Tibial artery (tissue), 4 donors: ENCODE data around the gene CDH4.

Experiments
- DNase-seq, 2 donors: peaks; one replicate each; pipeline ENCODE4 v3.0.0-alpha.2; 2019
- H3K27ac ChIP-seq, 2 donors: fragments of 200-600 bp; sonication (generic) in 1 of 2; 1 replicate in 1 of 2; 2 replicates in 1 of 2; pipeline ENCODE4 v1.5.1; 2018 to 2019; ENCODE audit warnings: mild to moderate bottlenecking in 1 of 2
- H3K27me3 ChIP-seq, 2 donors: fragments of 200-600 bp; sonication (generic) in 1 of 2; one replicate each; pipeline versions ENCODE4 v1.5.1 to v1.6.0; 2016 to 2019
- H3K36me3 ChIP-seq, 3 donors: fragments of 200-600 bp; sonication (generic) in 2 of 3; one replicate each; pipeline ENCODE4 v1.5.1; 2016 to 2019; ENCODE audit warnings: mild to moderate bottlenecking in 2 of 3
- H3K4me1 ChIP-seq, 4 donors: fragments of 200-600 bp; sonication (generic) in 2 of 4; 1 replicate in 3 of 4; 2 replicates in 1 of 4; pipeline ENCODE4 v1.5.1; 2016 to 2019
- H3K4me3 ChIP-seq, 2 donors: fragments of 200-600 bp; sonication (generic) in 1 of 2; 1 replicate in 1 of 2; 2 replicates in 1 of 2; pipeline ENCODE4 v1.5.1; 2018 to 2019; ENCODE audit warnings: mild to moderate bottlenecking in 2 of 2
- H3K9me3 ChIP-seq, 3 donors: fragments of 200-600 bp; sonication (generic) in 1 of 3; one replicate each; pipeline ENCODE4 v1.5.1; 2016 to 2019
- CTCF ChIP-seq, 2 experiments: fragments of 200-600 bp in 1 of 2; fragments of 450-650 bp in 1 of 2; IDR thresholded peaks; one replicate each; pipeline ENCODE4 v1.5.1; 2017 to 2019; ENCODE audit warnings: antibody characterized with exemption in 2 of 2, mild to moderate bottlenecking in 1 of 2, moderate library complexity in 1 of 2
- intact Hi-C: fragments of 100-400 bp; cut with DNase I; formaldehyde crosslinking; loops from one replicate; pipeline ENCODE4 v1.15.0; 2023; ENCODE audit warnings: low total_unique reads

Gene CDH4

GRCh38 chr20:61835791-61836350 lies 583.8 kb downstream of the CDH4 start:
- Histone ChIP-seq H3K9me3 (no peaks in the 10 kb centered on the region), H3K27ac (no peak overlapping the region), H3K4me3 (no peak overlapping the region), H3K4me1 (no peaks in the 10 kb centered on the region), H3K27me3 (peaks cover 0 to 31% of the 10 kb centered on the region in 2 donors), H3K36me3 (no peaks in the 10 kb centered on the region)
- DNase-seq = no peak
- no peak for TF ChIP-seq CTCF (IDR thresholded peaks at IDR 0.05)
- intact Hi-C loops = no loop called here

- Histone ChIP-seq H3K27me3 (peaks cover 0 to 17% of the 10 kb centered on the region in 2 donors), H3K4me1 (no peaks in the 10 kb centered on the region), H3K27ac (no peak overlapping the region), H3K4me3 (no peak overlapping the region), H3K36me3 (no peaks in the 10 kb centered on the region), H3K9me3 (no peaks in the 10 kb centered on the region)
- no peak for TF ChIP-seq CTCF (IDR thresholded peaks at IDR 0.05)
- intact Hi-C loops = no loop called here
- DNase-seq = no peak
These were observed 585.1 kb downstream of the CDH4 start for GRCh38 chr20:61837200-61837599.

- DNase-seq = no peak
- no peak overlapping the region for H3K4me3 ChIP-seq
- H3K27ac ChIP-seq = no peak overlapping the region
- no peak for TF ChIP-seq CTCF (IDR thresholded peaks at IDR 0.05)
- no peaks in the 10 kb centered on the region for H3K36me3 ChIP-seq
- H3K27me3 ChIP-seq = peaks cover 0 to 1% of the 10 kb centered on the region in 2 donors
- no peaks in the 10 kb centered on the region for H3K9me3 ChIP-seq
- H3K4me1 ChIP-seq = no peaks in the 10 kb centered on the region
- intact Hi-C loops = no loop called here
These were observed 587.3 kb downstream of the CDH4 start for GRCh38 chr20:61839223-61839911.

GRCh38 chr20:61839912-61840778 lies 588.1 kb downstream of the CDH4 start:
- DNase-seq = no peak
- no peak for TF ChIP-seq CTCF (IDR thresholded peaks at IDR 0.05)

GRCh38 chr20:61840779-61841455 lies 588.9 kb downstream of the CDH4 start:
- TF ChIP-seq CTCF (IDR thresholded peaks at IDR 0.05) = no peak
- intact Hi-C loops = no loop called here
- no peaks in the 10 kb centered on the region for H3K9me3 ChIP-seq
- DNase-seq = no peak
- H3K27ac ChIP-seq = no peak overlapping the region
- H3K27me3 ChIP-seq = peaks cover 0 to 15% of the 10 kb centered on the region in 2 donors
- H3K36me3 ChIP-seq = no peaks in the 10 kb centered on the region
- no peaks in the 10 kb centered on the region for H3K4me1 ChIP-seq
- H3K4me3 ChIP-seq = no peak overlapping the region

More at GRCh38 chr20:61839912-61840778, 588.1 kb downstream of the CDH4 start:
- Histone ChIP-seq H3K27ac (no peak overlapping the region), H3K4me1 (no peaks in the 10 kb centered on the region), H3K27me3 (peaks cover 0 to 9% of the 10 kb centered on the region in 2 donors), H3K4me3 (no peak overlapping the region), H3K36me3 (no peaks in the 10 kb centered on the region), H3K9me3 (no peaks in the 10 kb centered on the region)
- intact Hi-C loops = no loop called here
